NCI-H2196 (cell line): ENCODE data around the gene REM2.
A peak's percentile ranks its signal among the peaks of the same experiment; 100 is the strongest.

Experiments used
- DNase-seq: peaks from one replicate; lab custom pipeline; 2025; ENCODE audit not compliant: unreplicated experiment; lab: John Stamatoyannopoulos, UW

Gene REM2

DNA sequence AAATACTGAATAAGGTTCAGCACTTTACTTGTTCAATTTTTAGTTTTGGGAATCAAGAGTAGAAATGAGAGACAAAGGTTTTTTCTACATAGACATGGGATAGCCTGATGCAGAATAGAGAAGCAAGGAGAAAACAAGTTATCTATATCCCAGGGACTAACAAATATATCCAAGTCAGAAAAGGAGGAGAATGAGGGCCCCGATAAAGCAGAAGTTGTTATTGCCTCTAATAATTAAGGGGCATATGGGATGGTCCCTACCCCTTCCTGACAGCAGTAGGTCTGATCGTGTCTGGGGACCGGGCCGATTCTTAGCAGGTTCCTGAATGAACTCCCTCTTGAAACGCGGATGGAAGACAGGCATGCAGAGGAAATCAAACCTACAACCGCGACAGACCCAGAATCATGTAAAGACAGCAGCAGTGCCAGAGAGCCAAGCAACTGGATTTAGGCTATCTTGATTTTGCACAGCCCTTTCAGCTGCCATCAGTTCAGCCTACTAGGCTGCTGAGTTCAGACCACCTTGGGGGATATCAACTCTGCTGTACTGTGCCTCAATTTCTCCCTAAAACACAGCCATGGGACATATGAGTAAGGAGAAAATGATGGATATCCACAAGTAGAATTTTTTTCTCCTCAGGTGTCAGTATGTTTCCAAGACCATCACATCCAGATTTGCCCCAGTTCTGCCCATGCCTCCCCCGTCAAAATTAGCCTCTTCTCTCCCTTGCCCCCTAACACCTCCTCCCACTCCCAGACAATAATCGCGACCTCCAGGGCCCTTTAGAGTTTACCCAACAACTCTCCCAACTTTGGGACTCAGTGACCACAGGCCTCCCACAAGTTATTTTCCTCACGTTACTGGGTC lies 45.4 kb downstream of the REM2 start:
- no peak for DNase-seq

- peak; percentile 98 for DNase-seq
These were observed 46.3 kb downstream of the REM2 start, which contains the start of gene PRMT5 for GRCh38 chr14:22929104-22929960. Gene PRMT5, minus strand, starts transcription at chr14:22929376. Its CDS starts 15 bp downstream, at chr14:22929361.

DNA sequence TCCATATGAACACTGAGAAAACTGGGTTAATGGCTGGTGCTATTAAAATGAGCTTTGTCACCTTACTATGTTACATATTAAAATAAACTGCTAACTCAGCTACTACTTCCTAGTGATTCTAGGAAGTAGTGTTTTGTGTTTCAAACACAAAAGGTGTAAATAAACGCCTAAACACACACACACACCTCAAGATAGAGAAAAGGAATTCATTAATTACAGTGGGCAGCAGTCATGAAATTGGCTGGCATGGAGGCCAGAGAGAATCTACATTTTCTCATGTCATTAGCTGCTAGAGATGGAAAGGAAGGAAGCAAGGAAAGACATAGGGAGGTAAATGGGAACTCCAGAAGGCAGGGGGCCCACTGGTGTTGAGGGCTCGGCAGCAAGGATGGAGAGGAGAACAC lies 46.9 kb downstream of the REM2 start:
- DNase-seq: no peak

GRCh38 chr14:22932146-22932545 lies 49.1 kb downstream of the REM2 start:
- no peak for DNase-seq

DNA sequence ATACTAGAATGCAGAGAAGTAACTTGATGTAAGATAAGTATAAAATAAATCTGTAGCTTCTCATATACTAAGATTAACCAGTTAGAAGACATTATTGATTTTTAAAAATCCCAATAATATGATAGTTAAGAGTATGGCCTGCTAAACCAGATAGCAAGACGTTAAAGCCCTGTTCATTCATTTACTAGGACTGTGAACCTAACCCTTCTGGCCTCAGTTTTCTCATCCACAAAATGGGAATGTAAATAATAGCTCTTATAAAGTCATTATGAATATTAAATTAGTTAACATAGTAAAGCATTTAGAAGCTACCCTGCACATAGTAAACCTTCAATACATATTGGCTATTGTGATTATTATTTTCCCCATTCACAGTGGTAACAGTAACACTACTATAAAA lies 52.1 kb downstream of the REM2 start:
- DNase-seq: no peak
